Breast epithelium (tissue), 3 donors: Measurements from ENCODE around the gene MDGA2.

Experiments
- POLR2A ChIP-seq: fragments of 450-650 bp; IDR thresholded peaks from one replicate; pipeline ENCODE4 v1.6.1; 2016; ENCODE audit warnings: antibody characterized with exemption, mild to moderate bottlenecking, moderate library complexity
- POLR2AphosphoS5 ChIP-seq, 3 donors: sonication (generic); formaldehyde crosslinking; IDR thresholded peaks; one replicate each; pipeline ENCODE4 v1.6.1; 2017; ENCODE audit warnings: antibody characterized with exemption in 3 of 3

DNA sequence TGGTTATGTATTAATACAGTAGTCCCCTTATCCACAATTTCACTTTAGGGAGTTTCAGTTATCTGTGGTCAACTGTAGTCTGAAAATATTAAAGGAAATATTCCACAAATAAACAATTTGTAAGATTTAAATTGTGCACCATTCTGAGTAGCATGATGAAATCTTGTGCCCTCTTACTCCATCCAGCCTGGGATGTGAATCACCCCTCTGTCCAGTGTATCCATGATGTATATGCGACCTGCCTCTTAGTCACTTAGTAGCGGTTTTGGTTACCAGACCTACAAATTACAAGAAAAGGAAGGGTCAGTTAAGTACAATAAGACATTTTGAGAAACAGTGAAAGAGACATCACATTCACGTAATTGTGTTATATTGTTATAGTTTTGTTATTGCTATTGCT, 39.9 kb upstream of the MDGA2 start:
- no peak for TF ChIP-seq POLR2A
- TF ChIP-seq POLR2AphosphoS5 (IDR thresholded peaks at IDR 0.05), result no peak
